NCI-H446 treated with DMSO at 0.1 percent for 48 hours (cell line): ENCODE measurements around the gene DLL4.

Experiments
- DNase-seq: peaks from one replicate; lab custom pipeline; 2025; lab: John Stamatoyannopoulos, UW

DLL4 gene

DNA sequence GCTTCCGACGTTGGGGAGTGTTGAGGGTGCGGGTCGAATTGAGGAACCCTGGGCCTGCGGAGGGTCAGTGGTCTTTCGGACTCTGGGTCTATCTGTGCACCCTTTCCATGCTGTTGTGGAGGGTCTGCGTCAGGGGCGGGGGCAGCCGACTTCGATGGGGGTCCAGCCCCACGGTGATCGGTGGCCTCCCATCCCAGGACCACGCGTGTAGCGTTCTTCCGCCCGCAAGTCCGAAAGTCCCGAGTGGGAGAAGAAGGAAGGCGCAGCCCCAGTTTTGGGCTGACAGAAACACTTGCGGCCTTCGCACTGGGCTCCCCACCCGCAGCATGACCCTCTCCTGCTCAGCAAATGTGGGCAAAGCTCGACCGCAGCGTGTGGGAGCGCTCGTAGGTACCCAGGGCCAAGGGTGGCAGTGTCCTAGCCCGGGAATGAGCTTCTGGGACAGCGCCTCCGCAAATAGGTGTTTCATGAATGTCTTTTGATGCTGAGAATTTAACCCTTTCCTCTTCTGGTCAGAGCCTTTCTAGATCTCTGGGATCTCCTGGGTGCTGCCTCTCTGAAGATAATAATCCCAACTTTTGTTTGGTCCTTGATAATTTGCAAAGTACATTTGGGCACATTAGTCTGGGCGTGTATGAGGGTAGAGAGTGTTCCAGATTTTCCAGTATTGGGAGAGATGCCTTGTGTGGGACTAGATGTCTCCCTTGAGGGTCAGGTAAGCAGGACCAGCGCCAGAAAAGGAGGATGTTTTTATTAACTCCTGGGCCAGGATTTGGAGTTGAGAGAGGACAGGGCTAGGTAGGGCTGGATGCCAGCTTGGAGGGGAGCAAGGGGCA, 2.3 kb upstream of the DLL4 start:
- DNase-seq = no peak

DNA sequence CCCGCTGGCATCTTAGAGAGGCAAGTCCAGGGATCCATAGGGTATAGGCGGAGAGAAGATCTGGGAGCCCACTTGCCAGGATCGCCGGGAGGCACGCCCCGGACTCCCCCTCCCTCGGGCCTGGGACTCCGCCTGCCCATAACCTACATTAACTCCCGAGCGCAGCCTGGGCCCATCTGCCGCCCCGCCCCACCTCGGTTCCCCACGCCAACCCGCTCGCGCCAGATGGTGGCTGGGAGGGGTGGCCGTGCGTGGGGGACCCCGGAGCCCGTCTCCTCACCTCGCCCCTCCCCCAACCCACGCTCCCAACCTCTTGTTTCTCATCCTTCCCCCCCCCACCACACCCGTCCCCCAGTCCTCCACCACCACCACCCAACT, 1.7 kb upstream of the DLL4 start:
- no peak for DNase-seq

DNA sequence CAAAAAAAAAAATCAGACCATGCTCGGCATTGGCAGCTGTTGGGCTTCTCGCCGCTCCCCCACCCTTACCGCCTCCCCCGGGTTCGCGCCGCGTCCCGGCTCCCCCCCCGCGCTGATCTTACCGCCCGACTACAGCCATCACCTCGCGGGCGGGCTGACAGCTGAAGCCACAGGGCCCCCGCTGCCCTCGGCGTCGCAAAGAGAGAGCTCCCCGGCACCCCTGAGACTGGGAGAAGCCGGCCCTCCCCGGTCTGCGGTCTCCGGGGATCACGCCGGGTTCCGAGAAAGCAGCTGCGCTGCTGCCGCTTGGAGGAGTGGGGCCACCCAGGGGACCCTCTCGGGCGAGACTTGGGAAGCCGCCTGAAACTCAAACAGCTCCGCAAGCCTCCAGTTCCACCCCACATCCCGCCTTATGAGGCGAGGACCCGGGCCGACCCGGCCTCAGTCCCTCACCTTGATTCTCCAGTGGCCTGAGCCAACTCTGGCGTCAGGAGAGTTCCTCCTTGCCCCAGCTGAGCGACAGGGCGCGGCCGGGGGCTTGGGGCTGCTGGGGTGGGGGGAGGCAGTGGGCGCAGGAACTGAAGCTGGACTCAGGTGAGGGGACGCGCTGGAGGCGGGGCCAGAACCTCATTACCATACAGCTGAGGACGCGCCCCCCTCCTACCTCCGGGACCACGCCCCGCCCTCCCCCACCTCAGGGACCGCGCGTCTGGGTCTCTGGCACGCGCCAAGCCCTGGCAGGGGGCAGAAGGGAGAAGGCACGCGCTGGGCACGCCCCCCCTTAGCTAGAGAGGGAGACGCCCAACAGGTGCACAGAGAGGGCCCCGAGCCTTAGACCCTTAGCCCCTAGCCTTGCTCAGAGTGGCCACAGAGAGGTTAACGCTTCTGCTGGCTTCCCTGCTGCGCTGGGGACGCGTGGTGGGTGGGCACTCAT, 1.0 kb upstream of the DLL4 start:
- no peak for DNase-seq

GRCh38 chr15:40929660-40930429, 705 bp downstream of the DLL4 start:
- DNase-seq = no peak

DNA sequence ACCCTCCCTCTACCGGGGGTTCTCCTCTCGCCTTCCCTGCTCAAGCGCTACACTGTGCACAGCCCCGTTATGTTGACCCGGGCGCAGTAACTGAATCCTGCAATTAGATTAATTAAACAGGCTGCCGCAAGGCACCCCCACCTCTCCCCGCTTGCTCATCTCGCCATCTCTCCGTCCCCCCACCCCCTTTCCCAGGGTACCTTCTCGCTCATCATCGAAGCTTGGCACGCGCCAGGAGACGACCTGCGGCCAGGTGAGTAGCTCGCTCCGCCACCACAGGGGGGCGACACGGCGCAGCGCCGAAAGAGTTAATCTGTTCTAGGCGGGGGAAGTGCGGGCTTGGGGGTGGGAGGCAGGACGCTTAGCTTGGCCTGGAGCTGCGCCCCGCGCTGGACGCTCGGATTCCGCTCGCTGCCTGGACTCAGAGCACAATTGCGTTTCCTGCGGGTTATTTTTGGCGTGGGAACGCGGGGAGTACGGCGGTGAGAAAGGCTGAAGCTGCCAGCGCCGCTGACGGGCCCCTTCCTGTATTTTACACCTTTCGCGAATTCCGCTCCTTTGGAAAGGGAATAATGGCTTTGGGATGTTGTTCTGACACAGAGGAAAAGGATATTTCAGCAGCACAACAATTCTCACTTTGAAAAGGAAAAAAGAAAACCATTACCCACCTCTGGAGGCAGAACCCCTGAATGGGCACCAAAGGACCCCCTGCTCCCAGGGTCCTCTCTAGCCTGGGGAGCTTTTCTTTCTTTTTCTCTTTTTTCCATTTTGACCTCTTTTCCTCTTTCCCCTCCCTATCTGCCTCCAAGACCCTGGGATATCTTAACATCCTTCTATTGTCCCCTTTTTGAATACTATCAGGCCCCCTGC, 1.5 kb downstream of the DLL4 start:
- no peak for DNase-seq

DNA sequence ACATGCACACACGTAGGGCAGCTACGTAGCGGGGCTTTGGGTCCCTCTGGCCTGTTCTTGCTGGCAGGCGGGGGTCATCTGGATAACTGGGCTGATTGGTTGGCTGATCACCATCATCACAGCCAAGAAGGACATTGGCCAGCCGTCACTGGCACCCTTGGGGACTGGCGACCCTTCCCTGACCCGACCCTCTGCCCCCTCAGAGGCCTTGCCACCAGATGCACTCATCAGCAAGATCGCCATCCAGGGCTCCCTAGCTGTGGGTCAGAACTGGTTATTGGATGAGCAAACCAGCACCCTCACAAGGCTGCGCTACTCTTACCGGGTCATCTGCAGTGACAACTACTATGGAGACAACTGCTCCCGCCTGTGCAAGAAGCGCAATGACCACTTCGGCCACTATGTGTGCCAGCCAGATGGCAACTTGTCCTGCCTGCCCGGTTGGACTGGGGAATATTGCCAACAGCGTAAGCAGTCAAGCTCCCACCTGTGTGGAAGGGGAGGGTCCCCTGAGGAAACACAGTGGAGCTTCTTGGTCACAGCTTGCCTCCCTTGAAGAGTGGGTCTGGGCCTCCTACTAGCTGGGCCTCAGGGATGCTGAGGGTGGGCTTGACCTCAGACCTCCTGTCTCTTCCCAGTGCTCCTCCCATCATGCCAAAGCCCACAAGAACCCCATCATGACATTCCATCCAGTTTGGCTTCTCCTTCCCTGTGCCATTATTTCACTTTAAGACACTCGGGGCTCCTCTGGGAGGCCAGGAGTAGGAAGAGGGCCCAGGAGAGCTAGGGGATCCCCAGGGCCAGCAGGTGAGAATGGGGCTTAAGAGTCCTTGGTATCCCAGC, 2.4 kb downstream of the DLL4 start:
- DNase-seq = no peak

DNA sequence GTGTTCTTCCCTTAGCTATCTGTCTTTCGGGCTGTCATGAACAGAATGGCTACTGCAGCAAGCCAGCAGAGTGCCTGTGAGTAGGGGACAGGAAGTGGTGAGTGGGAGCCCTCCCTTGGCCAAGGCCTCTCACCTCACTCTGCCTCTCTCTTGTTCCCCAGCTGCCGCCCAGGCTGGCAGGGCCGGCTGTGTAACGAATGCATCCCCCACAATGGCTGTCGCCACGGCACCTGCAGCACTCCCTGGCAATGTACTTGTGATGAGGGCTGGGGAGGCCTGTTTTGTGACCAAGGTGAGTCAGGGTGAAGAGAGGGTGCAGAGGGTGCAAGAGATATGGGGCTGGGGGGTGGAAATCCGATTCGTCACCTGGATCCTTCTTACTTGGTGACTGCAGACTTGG, 3.0 kb downstream of the DLL4 start:
- no peak for DNase-seq

- DNase-seq = no peak
These were observed 3.7 kb downstream of the DLL4 start for GRCh38 chr15:40932649-40933516.

GRCh38 chr15:40933517-40933902, 4.4 kb downstream of the DLL4 start:
- no peak for DNase-seq

- DNase-seq = no peak
These were observed 5.3 kb downstream of the DLL4 start for GRCh38 chr15:40934457-40934856.

GRCh38 chr15:40936234-40936708, 7.1 kb downstream of the DLL4 start:
- DNase-seq = no peak

DNA sequence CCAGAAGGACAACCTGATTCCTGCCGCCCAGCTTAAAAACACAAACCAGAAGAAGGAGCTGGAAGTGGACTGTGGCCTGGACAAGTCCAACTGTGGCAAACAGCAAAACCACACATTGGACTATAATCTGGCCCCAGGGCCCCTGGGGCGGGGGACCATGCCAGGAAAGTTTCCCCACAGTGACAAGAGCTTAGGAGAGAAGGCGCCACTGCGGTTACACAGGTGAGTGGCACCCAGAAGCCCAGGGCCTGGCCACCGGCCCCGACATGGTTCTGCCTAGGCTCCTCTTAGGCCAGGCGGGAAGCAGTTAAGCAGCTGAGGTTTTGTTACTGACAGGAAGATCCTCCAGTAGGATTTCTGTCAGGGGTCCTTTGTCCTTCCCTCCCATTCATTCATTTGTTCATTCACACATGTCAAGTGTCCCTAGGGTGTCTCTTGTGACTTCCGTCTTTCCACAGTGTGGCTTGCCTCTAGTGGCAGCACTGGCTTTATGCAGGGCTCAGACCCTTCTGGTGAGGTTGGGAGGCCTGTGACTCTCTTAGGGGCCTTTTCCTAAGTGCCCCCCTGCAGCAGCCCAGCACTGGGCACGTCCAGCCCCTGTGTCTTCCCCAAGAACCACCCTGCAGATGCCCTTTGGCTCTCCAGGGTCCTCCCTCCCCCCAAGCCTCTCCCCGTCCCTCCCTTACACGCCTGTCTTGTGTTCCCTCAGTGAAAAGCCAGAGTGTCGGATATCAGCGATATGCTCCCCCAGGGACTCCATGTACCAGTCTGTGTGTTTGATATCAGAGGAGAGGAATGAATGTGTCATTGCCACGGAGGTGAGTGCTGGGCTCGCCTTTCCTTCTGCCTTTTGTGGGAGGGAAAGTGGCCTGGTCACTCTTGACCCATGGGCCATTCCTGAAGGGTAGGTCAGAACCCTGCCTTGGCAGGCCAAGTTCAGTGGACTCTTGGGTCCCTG, 7.8 kb downstream of the DLL4 start:
- no peak for DNase-seq

- DNase-seq = no peak
These were observed 8.8 kb downstream of the DLL4 start for GRCh38 chr15:40937762-40938535.

GRCh38 chr15:40938536-40938870, 9.4 kb downstream of the DLL4 start:
- no peak for DNase-seq

DNA sequence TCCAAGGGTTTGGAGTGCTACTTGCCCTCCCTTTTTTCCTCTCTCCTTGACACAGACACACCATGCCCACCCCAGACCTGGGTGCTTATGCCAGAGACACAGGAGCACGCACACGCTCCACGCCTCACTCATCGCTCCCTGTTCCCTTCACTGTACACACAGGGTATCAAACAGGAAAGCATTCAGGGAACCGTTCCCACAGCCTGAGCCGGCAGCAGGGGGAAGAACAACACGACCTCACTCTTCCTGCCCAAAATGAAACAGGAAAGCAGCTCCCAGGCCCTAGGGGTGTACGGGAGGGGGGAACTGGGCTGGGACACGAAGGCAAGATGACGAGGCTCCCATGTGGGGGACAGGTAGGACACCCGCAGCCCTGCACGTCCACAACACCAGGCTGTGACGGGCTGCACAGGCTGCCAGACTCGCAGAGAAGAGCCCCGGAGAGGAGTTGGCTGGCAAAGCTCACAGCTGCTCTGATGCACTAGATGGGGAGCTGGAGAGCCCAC, 11.2 kb downstream of the DLL4 start:
- no peak for DNase-seq

DNA sequence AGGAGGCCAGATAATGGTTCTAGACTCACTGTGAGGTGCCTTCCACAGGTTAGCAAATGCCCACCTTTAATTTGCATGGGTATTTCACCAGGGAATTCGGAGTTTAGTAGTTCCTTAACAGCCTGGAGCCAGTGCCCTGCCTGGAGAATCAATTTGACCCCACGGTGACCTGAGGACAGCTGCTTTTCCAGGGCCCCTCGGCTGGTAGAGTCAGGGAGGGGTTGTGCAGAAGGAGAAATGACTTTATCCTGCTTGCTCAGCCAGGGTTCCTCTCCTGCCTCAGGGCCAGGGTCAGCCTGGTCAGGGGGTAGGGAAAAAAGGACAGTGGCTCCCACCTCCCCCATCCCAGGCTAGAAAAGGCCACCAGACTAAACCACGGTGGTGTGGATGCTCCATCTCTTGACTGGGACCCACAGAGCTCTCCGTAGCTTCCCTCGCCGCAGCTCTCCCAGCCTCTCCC, 12.0 kb downstream of the DLL4 start:
- no peak for DNase-seq
